Measurements from ENCODE around the gene GTF2IRD1.
"Not testable (repeated sequence)": the region's sequence is repeated elsewhere in the genome, so short reads cannot be mapped to it uniquely, and the experiment has no call there.

GTF2IRD1 gene

DNA sequence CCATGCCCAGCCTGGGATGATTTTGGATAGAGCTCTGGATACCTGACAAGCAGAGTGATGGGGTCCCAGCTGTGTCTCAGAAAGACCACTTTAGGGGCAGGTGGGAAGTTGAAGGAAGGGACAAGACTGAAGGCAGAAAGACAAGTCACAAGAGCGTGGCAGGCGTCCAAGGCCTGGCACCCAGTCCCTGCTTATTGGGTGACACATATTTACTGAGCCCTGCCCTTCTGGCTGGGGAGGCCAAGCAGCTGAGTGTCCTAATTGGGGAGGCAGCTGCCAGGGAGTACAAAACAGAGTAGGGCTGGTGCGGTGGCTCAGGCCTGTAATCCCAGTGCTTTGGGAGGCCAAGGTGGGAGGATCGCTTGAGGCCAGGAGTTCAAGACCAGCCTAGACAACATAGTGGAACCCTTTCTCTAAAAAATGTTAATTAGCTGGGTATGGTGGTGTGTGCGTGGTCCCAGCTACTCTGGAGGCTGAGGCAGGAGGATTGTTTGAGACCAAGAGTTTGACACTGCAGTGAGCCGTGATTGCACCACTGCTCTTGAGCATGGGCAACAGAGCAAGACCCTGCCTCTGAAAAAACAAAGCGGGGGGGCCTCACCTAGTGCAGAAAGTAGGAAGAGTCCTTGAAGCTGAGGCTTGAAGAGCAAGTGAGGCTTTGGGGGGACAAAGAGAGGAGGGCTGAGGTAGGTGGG lies 150.8 kb downstream of the GTF2IRD1 start:
- DNase-seq (ENCODE audit: low read depth, low spot score) = no peak

DNA sequence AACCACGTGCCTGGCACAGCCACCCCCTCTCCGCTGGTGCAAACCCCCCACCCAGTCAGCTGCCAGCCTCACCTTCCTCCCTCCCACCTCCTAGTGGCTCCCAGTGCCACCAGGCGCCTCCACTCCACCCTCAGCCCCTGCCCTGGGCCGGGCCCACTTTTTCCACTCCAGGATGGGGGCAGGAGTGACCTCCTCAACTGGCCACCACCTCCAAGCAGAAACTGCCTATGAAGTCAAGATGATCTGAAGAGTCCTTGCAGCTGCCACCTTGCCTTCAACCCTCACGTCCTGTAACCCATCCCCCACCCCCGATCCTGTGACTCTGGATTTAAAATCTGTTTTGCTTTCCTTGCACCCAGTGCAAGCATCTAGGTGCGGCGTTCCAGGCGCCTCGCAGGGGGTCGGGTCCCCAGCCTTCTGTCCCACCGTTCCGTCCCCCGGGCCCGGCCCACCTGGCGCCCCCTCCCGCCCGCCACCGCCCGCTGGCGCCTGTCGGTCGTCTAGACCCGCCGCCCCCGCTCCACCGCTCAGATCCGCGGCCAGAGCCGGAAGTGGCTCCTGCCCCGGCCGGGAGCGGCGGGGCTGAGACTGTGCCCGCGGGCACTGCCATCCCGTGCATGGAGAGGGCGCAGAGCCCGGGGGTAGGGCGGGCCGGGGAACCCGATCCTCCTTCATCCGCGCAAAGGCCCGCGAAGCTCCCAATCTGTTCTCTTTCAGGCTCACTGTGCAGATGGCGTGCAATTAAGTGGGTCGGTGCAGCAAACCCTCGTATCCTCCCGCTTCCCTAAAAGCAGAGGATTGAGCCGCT lies 152.6 kb downstream of the GTF2IRD1 start:
- DNase-seq (ENCODE audit: low read depth, low spot score) = no peak

DNA sequence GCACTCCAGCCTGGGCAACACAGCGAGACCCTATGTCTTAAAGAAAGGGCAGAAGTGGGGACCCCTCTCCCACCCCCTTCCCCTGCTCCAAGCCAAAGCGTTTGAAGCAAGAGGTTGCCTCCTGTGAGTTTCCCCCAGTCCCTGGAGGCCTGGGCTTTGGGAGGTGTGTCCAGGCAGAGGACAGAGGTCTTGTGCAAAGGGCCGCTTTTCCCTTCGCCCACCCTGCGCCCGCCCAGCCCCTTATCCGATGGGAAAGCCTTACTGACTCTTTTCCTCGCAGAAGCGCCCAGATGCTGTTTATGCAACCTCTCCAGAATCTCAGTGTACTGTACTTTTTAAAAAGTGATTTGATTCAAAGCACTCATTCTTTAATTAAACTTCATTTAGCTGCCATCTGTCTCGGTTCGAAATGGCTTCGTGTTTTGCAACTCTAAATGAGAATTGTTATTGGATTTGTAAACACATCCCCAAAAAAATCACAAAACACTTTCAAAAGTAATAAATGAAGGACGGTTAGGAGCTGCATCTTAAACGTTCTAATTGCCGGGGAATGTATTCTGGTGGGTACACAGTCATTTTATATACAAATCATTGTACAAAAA lies 153.3 kb downstream of the GTF2IRD1 start:
- DNase-seq (ENCODE audit: low read depth, low spot score) = no peak

DNA sequence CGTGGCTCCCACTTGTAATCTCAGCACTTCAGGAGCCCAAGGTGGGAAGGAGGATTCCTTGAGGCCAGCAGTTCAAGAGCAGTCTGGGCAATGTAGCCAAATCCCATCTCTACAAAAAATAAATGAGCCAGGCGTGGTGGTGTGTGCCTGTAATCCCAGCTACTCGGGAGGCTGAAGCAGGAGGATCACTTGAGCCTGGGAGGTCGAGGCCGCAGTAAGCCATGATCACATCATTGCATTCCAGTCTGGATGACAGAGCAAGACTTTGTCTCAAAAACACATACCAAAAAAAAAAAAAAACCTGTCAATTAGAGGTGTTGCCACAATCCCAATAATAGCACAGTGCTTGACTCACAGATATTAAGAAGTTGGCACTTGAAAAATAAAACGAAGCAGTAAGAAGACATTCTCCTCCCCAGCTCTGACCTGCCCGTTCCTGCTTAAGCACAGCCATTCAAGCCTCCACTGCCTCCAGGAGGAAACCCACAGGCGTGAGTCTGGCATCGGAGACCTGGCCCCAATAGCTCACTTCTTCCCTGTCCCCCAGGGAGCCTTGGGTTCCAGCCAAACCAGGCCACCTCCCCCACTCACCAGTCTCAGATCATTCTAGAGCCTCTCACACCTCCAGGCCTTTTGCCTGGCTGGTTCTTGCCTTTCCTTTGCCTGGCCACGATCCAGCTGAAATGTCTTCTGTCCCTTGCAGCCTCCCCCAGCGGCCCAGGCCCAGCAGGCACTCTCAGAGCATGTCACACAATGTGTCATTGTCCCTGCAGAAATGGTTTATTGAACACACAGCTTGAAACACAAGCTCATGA lies 158.5 kb downstream of the GTF2IRD1 start:
- no peak for DNase-seq (ENCODE audit: low read depth, low spot score)

DNA sequence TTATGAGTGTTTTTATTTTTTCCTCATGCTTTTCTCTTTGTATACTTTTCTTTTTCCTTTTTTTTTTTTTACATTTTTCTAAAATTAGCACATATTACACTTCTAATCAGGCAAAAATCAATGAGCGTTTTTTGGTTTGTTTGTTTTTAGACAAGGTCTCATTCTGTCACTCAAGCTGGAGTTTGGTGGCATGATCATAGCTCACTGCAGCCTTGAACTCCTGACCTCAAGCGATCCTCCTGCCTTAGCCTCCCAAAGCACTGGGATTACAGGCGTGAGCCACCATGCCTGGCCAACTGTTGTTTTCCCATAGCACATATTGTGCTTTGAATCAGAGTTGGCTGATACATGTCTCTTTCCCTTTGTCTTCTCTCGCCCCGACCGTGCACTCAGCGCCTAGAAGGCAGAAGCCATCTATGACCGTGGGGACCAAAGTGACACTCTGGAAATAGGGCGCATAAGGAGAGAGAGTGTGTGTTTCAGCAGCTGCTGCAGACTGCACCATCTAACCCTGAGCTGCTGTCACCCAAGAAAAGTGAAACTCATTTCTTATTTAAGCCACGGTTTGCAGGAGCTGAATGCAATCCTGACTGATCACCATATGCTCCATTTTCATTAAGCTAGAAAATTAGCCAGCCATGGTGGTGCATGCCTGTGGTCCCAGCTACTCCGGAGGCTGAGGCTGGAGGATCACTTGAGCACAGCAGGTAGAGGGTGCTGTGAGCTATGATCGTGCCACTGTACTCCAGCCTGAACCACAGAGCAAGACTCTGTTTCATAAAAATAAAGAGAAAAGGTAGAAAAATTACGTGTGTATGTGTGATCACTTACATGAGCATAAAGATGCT lies 162.5 kb downstream of the GTF2IRD1 start:
- no peak for DNase-seq (ENCODE audit: low read depth, low spot score)

DNA sequence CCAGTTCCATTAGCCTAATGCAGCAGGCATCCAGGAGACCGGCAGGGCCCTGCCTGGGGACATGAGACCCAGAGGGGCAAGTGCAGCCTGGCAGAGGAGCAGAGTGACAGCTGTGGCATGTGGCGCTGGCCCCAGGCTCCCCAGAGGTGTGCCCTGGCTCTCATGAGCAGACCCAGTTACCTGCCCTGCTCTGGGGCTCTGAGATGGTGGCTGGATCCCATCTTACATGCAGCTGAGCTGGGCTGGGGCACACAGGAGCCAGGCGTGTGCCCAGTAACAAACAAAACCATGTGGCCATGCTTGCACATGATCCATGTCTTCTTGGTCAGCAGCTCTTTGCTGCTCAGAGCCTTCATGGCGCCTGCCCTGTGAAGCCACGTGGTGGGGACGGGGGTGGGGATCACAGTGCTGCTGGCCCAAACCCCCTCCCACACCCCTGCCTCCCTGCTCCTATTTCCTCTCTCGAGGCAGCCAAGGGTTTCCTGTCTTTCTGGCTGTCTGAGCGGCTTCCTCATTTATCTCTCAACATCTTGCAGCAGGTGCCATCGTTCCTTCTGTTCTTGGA lies 163.6 kb downstream of the GTF2IRD1 start:
- DNase-seq (ENCODE audit: low read depth, low spot score) = no peak

DNA sequence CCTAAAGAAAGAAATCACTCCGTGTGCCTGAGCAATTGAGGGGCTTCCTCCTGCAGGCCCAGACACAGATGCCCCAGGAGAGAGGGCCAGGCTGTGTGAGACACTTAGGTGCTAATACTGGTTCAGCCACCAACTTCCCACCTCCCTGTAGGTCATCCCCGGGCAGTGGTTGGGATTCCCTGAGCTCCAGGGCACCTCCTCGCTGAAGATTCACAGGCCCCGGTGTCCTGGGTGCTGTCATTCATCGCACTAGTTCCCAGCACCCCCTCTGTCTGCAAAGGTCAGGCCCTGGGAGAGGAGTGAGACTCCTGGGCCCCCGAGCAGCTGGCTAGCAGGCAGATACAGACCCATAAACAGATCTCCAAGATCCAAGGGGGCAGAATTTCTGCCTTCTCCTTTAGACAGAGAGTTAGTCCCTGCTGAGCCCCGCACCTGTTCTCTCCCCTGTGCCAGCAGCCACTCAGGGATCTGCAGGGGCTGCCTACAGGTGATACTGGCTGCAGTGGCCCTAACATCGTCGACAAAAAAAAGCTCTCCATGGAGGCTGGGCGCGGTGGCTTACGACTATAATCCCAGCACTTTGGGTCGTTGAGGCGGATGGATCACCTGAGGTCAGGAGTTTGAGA lies 165.6 kb downstream of the GTF2IRD1 start:
- DNase-seq (ENCODE audit: low read depth, low spot score) = no peak

DNA sequence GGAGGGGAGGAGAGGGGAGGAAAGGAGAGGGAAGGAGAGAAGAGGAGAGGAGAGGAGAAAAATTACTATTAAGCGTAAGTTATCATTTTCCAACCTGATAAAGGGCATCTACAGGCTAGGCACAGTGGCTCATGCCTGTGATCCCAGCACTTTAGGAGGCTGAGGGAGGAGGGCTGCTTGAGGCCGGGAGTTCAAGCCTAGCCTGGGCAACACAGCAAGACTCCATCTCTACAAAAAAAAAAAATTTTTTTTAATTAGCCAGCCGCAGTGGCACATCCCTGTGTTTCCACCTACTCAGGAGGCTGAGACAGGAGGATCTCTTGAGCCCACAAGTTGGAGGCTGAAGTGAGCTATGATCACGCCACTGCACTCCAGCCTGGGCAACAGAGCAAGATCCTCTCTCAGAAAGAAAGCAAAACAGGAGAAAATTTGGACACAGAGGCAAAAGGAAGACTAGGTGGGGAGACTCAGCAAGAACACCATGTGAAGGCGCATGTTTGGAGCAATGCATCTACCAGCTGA lies 168.6 kb downstream of the GTF2IRD1 start:
- DNase-seq (ENCODE audit: low read depth, low spot score) = no peak

DNA sequence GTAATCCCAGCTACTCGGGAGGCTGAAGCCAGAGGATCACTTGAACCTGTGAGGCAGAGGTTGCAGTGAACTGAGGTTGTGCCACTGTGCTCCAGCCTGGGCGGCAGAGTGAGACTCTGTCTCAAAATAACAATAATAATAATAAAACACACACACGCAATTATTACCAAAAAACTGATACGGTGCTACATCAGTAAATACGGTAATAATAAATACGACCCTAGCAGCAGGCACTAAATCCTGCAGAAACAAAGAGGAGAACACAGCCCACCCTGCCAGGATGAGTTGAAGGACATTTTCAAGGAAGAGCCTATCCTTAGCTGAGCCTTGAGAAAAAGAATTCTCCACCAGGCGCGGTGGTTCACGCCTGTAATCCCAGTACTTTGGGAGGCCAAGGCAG lies 169.4 kb downstream of the GTF2IRD1 start:
- no peak for DNase-seq (ENCODE audit: low read depth, low spot score)

DNA sequence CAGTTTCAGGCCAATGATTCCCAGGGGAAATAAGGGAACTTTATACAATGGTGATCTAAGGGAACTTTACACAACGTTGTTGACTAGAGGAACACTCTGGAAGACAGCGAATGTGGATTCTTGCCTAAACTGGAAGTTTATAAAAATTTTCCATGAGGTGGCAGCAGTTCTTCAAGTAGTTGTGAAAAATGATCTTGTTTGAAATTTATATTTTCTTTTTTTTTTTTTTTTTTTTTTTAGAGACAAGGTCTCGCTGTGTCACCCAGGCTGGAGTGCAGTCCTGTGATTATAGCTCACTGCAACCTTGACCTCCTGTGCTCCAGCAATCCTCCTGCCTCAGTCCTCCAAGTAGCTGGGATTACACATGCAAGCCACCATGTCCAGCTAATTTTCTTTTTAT lies 171.7 kb downstream of the GTF2IRD1 start:
- DNase-seq (ENCODE audit: low read depth, low spot score) = no peak

DNA sequence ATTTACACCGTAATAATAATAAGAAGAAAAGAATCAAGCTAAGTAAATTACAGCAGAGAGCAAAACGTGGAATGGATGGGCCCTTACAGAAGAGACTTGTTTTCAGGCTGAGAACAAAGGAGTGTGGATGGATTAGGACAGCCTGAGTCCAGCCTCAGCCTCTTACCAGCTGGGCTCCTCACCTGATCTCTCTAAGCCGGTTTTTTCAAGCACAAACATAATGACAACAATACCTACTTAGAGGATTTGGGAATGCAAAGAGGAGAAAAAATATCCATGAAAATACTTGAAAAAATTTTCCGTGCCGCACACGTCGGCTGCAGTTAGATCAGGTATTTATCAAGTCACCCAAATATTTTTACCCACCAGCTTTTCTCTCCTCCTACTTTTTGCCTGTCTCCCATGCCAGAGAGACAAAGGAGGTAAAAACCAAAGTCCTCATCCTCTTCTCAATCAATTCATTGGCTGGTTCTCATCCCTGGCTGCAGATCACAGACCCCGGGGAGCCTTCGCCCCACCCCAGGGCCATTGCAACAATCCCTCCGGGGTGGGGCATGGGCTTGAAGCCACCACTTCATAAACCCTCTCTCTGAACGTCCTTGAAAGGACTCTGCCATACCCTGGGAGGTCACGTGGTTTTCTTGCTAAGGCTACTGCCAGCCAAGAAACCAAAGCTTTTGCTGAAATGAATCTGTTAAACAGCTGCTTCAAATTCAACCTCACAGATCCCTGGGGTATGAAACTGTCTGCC lies 174.1 kb downstream of the GTF2IRD1 start:
- DNase-seq (ENCODE audit: low read depth, low spot score) = no peak

DNA sequence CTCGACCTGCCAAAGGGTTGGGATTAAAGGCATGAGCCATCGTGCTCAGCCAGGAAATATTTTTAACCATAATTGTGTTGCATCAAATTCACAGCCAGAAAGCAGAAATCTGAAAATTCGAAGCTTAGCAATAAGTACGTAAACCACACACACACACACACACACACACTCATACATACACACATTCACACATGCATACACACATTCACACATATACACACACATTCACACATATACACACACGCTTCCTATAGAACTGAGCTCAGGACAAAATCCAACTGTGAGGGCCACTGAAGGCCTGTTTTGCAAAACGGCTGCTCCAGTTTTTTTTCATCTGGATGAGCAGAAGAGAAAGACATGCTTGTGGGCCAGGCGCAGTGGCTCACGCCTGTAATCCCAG lies 178.8 kb downstream of the GTF2IRD1 start:
- no peak for DNase-seq (ENCODE audit: low read depth, low spot score)

DNA sequence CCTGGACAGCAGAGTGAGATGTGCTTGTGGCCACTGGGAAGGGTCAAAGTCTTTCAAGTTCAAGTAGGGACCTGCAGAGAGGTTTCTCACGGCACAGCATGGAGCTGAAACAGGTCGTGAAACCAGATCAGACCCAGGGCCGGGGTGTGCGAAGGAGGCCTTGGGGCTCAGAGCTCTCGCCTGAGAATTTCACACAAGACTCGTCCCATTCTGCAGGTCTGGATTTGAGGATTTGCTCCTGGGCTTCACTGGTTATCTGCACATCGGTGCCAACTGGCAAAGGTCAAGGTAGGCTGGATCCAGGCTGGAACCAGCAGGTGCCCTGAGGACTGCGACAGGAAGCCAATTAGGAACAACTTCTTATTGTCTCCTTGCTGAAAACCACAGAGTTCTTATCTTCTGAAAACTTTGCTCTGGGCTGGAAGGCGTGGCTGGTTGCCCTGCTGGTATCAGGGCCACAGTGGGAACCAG lies 179.8 kb downstream of the GTF2IRD1 start:
- DNase-seq (ENCODE audit: low read depth, low spot score) = no peak

DNA sequence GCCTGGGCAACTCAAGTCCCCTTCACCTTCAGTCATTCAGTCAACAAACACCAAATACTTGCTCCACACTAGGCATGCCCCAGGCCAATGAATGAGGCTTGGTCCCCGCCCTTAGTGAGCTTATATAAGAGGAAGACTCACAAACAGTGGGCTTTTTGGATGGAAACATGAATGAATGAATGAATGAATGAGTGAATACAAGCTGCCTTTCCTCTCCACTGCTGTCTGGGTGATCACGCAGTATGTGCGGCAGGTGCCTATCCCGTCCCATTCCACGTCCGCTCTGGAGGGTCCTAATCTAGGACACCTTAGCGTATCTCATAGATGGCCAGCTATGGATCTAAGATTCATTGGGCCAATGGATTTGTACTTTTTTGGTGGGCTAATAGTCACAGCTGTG lies 184.0 kb downstream of the GTF2IRD1 start:
- DNase-seq (ENCODE audit: low read depth, low spot score) = no peak

DNA sequence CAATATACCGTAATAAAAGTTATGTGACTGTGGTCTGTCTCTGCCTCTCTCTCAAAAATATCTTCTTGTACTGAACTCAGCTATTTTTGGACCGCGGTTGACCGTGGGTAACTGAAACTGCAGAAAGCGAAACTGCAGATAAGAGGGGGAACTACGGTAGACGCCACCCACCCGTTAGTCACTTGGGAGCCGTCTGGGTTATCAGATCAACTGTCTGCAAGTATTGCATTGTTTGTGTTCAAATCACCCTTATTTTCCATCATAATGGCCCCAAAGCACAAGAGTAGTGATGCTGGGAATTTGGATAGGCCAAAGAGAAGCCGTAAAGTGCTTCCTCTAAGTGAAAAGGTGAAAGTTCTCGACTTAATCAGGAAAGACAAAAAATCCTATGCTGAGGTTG lies 196.3 kb downstream of the GTF2IRD1 start:
- not testable (repeated sequence) for DNase-seq (ENCODE audit: low read depth, low spot score)

DNA sequence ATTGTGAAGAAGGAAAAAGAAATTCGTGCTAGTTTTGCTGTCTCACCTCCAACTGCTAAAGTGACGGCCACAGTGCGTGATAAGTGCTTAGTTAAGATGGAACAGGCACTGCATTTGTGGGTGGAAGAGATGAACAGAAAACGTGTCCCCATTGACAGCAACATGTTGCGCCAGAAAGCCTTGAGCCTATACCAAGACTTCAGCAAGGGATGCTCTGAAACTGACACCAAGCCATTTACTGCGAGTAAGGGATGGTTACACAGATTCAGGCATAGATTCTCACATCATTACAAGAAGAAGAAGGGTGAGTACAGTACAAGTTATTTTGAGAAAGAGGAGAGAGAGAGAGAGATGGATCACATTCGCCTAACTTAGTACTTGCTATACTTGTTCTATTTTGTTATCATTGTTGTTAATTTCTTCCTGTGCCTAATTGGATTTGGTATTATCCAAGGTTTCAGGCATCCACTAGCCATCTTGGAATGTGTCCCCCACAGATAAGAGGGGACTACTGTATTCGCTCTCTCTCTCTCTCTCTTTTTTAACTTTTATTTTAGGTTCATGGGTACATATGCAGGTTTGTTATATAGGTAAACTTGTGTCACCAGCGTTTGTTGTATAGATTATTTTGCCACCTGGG lies 196.9 kb downstream of the GTF2IRD1 start:
- DNase-seq (ENCODE audit: low read depth, low spot score) = not testable (repeated sequence)

DNA sequence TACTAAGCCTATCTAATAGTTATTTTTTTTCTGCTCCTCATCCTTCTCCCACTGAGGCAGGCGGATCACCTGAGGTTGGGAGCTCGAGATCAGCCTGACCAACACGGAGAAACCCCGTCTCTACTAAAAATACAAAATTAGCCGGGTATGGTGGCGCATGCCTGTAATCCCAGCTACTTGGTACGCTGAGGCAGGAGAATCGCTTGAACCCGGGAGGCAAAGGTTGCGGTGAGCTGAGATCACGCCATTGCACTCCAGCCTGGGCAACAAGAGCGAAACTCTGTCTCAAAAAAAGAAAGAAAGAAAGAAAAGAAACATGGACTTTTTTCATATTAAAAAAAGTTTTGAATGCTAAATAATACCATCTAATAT lies 197.4 kb downstream of the GTF2IRD1 start:
- DNase-seq (ENCODE audit: low read depth, low spot score) = not testable (repeated sequence)
